ENCODE data around the gene PYGB.

Gene PYGB

DNA sequence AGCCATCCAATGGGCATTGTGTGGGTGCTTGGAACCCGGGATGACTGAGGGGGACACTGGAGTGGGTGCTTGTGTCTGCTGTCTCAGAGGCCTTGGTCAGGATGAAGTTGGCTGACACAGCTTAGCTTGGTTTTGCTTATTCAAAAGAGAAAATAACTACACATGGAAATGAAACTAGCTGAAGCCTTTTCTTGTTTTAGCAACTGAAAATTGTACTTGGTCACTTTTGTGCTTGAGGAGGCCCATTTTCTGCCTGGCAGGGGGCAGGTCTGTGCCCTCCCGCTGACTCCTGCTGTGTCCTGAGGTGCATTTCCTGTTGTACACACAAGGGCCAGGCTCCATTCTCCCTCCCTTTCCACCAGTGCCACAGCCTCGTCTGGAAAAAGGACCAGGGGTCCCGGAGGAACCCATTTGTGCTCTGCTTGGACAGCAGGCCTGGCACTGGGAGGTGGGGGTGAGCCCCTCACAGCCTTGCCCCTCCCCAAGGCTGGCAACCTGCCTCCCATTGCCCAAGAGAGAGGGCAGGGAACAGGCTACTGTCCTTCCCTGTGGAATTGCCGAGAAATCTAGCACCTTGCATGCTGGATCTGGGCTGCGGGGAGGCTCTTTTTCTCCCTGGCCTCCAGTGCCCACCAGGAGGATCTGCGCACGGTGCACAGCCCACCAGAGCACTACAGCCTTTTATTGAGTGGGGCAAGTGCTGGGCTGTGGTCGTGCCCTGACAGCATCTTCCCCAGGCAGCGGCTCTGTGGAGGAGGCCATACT is 49.4 kb downstream of the PYGB start:
- Histone ChIP-seq H3K4me3 (ENCODE audit: low read depth in 1 of 2, low read length in 1 of 2) (no peak overlapping the region), H3K27ac (no peak overlapping the region), H3K36me3 (peaks cover 60% of the 10 kb centered on the region), H3K4me1 (ENCODE audit: control insufficient read depth in 1 of 2, insufficient read depth in 1 of 2, low read depth in 1 of 2, low read length in 1 of 2) (no peaks in the 10 kb centered on the region), H3K9me3 (no peaks in the 10 kb centered on the region), H3K27me3 (no peaks in the 10 kb centered on the region)
- TF ChIP-seq, protein P1, sequence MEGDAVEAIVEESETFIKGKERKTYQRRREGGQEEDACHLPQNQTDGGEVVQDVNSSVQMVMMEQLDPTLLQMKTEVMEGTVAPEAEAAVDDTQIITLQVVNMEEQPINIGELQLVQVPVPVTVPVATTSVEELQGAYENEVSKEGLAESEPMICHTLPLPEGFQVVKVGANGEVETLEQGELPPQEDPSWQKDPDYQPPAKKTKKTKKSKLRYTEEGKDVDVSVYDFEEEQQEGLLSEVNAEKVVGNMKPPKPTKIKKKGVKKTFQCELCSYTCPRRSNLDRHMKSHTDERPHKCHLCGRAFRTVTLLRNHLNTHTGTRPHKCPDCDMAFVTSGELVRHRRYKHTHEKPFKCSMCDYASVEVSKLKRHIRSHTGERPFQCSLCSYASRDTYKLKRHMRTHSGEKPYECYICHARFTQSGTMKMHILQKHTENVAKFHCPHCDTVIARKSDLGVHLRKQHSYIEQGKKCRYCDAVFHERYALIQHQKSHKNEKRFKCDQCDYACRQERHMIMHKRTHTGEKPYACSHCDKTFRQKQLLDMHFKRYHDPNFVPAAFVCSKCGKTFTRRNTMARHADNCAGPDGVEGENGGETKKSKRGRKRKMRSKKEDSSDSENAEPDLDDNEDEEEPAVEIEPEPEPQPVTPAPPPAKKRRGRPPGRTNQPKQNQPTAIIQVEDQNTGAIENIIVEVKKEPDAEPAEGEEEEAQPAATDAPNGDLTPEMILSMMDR (IDR thresholded peaks at IDR 0.05): no peak

DNA sequence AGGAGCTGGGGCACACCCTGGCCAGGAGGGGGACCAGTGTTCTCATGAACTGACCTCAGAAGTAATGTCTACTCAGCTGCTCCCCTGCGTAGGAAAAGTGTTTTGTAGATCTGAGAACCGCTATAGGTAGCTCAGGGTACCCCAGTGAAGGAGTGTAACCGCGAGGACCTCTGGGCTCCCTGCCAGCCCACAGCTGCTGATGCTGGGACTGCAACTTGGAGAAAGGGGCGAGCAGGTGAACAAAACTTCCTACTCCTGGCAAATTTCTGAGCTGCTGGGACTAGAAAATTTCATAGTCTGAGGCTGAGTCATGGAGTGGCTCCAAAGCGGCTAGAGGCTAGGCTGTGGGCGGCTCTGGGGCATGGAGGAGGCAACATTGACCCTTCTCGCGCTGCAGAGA is 51.9 kb downstream of the PYGB start:
- Histone ChIP-seq H3K4me3 (ENCODE audit: low read depth in 1 of 2, low read length in 1 of 2) (no peak overlapping the region), H3K36me3 (peaks cover 64% of the 10 kb centered on the region), H3K4me1 (ENCODE audit: control insufficient read depth in 1 of 2, insufficient read depth in 1 of 2, low read depth in 1 of 2, low read length in 1 of 2) (no peaks in the 10 kb centered on the region), H3K9me3 (no peaks in the 10 kb centered on the region), H3K27ac (no peak overlapping the region), H3K27me3 (no peaks in the 10 kb centered on the region)
- TF ChIP-seq, protein P1 (IDR thresholded peaks at IDR 0.05): no peak

DNA sequence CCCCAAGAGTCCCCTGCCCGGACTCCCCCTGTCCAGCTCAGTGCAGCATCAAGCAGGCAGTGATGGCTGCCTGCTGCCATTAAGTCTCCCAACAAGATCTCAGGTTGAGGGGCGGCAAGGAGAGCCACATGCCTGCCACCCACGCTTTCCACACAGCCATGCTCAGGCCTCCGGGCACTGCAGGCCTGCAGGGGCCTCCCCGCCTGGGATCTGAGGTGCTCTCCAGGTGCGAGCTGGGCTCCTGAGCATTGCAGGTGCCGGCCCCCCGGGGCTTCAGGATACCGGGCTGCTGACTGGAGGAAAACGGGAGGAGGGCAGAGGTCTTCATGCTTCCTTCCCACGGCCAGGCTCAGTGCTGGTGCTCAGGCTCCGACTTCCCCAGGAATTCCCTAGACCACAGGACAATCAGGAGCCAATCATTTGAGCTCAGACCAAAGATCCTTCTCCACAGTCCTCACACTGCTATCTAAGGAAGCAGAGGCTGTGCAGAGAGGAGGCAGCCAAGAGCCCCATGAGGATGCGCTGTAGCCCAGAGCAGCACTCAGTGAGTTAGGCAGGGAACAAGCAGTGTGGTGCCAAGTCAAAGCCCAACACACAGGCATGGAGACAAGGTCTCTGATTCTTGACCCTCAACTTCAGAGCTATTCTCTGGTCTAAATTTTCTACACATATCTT is 52.7 kb downstream of the PYGB start:
- Histone ChIP-seq H3K9me3 (no peaks in the 10 kb centered on the region), H3K4me3 (ENCODE audit: low read depth in 1 of 2, low read length in 1 of 2) (no peak overlapping the region), H3K27ac (no peak overlapping the region), H3K27me3 (no peaks in the 10 kb centered on the region), H3K4me1 (ENCODE audit: control insufficient read depth in 1 of 2, insufficient read depth in 1 of 2, low read depth in 1 of 2, low read length in 1 of 2) (no peaks in the 10 kb centered on the region), H3K36me3 (peaks cover 60% of the 10 kb centered on the region)
- TF ChIP-seq, protein P1 (IDR thresholded peaks at IDR 0.05): no peak

DNA sequence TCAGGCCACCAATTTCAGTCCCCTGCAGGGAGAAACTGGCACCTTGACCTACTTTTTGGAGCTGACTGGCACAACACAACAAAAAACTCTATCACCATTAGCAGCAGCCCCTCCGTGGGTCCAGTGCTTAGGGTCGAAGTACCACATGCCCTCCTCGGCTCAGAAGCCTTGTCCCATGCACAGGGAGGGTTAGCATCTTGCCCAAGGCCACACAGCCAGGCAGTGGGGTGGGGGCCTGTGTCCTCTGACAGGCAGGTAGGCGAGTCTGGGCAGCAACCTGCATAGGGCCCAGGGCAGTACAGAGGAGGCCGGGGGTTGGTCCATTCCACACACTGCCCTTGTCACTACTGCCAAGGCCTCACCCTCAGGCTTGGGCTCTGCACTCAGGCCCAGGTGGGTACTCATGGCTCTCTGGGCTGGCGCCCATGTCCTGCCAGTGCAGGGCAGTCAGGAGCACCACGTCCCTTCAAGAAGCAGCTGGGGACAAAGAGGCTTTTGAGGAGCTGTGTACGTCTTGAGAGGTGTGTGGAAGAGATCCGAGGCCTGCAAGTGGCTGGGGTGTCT is 53.6 kb downstream of the PYGB start:
- Histone ChIP-seq H3K4me3 (ENCODE audit: low read depth in 1 of 2, low read length in 1 of 2) (no peak overlapping the region), H3K27ac (no peak overlapping the region), H3K4me1 (ENCODE audit: control insufficient read depth in 1 of 2, insufficient read depth in 1 of 2, low read depth in 1 of 2, low read length in 1 of 2) (no peaks in the 10 kb centered on the region), H3K27me3 (no peaks in the 10 kb centered on the region), H3K9me3 (no peaks in the 10 kb centered on the region), H3K36me3 (peaks cover 52% of the 10 kb centered on the region)
- TF ChIP-seq, protein P1 (IDR thresholded peaks at IDR 0.05): no peak

DNA sequence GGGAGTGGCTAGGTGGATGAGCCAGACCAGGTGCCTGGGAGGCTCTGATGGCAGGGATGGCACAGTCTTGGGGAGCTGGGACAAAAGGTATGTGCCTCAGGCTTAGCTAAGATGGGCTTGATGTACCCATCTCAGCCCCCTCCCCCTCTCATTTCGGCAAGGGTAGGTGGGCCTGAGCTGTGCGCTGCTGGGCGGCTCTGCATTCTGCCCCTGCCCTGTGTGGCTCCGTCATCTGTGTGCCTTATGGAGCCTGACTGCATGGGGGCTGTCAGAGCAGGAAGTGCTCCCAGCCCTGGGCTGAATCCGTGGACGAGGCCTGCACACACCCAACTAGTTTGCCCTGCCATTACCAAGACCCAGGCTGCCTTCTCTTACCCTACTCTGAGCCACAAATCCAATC is 54.7 kb downstream of the PYGB start:
- TF ChIP-seq, protein P1 (IDR thresholded peaks at IDR 0.05): no peak
- Histone ChIP-seq H3K9me3 (no peaks in the 10 kb centered on the region), H3K27me3 (no peaks in the 10 kb centered on the region), H3K36me3 (peaks cover 41% of the 10 kb centered on the region), H3K27ac (no peak overlapping the region), H3K4me3 (ENCODE audit: low read depth in 1 of 2, low read length in 1 of 2) (no peak overlapping the region), H3K4me1 (ENCODE audit: control insufficient read depth in 1 of 2, insufficient read depth in 1 of 2, low read depth in 1 of 2, low read length in 1 of 2) (no peaks in the 10 kb centered on the region)
